Stimulated activated naive CD8-positive, alpha-beta T cell treated with anti-CD3 and anti-CD28 coated beads, Interleukin-15, Interleukin-2, amounts not matched to agents 100 U/mL and 50 U/mL, for 24 hours (primary cell): ENCODE data around the gene SERPINB1.
A peak's percentile ranks its signal among the peaks of the same experiment; 100 is the strongest.
"Not testable (repeated sequence)": the region's sequence is repeated elsewhere in the genome, so short reads cannot be mapped to it uniquely, and the experiment has no call there.

ENCODE experiments used
- ATAC-seq: fragments of 150-1000 bp; cut with Tn5 transposase; one replicate; pipeline ENCODE4 v1.10.0; 2021
- DNase-seq: peaks from one replicate; pipeline ENCODE4 v3.0.0; 2021

The SERPINB1 gene

GRCh38 chr6:2841264-2842138 is at the start of gene SERPINB1:
SERPINB1 (minus strand) TSS chr6:2841863; CDS start chr6:2840586, 1,277 bp downstream.
- DNase-seq (peak; percentile 89), ATAC-seq (peak; percentile 91)

DNA sequence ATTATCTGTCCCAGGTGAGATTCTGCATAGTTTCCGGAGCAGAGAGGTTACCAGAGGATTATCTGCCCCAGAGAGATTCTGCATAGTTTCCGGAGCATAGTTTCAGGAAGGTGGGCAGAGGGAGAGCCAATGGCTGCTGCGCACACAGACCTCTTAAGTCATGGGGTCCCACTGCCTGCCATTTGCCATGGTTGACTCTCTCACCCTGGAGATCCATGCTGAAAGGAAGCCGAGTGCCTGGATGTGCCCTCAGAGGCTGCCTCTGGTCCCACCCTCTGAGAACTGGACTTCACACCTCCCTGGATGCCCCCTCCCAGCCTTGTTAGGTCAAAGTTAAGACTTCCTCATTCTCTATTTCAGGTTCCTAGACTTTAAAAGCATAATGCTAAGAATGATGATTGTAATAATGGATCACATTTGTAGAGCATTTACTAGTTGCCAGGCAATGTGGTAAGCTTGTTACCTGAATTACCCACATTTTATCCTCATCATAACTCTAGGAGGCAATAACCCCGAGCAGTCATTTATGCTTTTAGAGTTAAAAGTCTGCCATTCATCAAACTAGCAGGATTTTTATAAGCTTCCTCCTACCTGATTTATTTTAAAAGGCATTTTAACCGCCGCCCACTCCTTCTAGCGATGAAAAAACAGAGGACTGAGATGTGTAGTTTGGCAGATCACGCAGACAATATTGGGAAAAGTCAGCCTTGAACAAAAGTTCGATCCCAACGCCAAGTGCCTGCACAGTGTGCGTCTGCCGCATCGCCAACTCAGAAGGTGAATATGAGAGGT is 49.5 kb upstream of the SERPINB1 start:
- no peak for DNase-seq
- ATAC-seq: no peak

GRCh38 chr6:2885967-2886735 is 44.5 kb upstream of the SERPINB1 start:
- ATAC-seq: peak; percentile 40
- DNase-seq: no peak

DNA sequence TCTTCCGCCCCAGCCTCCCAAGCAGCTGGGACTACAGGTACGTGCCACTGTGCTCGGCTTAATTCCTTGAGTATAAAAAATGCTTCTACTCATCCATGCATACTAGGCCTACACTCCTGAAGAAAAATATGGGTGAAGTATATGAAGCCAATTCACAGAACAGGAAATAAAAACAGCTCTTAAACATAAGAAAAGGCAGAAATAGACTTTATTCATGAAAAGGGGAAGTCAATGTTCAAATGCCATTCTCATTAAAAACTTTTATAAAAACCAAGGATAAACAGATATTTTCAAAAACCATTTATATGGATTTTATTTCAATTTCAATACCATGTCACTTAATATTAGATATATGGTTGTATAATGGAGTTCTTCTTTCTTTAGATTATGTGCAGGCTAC is 43.1 kb upstream of the SERPINB1 start:
- no peak for ATAC-seq
- no peak for DNase-seq

DNA sequence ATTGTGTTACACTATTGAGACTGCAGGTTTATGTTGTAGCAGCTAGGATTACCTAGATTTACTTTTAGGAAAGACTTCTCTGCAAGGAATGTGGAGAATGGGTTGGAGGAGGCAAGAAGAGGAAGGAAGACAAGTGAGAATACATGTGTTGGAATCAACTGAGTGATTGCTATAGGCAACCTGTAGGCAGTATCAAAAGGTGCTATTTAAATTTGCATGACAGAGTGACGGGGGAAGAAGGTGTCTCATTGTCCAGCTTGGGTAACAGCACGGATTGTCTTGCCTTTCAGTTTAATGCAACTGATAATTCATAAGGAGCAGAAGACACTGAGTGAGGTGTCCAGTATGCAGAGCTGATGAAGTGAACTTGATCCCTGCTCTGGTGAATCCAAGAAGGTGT is 42.0 kb upstream of the SERPINB1 start:
- ATAC-seq: no peak
- DNase-seq: no peak

DNA sequence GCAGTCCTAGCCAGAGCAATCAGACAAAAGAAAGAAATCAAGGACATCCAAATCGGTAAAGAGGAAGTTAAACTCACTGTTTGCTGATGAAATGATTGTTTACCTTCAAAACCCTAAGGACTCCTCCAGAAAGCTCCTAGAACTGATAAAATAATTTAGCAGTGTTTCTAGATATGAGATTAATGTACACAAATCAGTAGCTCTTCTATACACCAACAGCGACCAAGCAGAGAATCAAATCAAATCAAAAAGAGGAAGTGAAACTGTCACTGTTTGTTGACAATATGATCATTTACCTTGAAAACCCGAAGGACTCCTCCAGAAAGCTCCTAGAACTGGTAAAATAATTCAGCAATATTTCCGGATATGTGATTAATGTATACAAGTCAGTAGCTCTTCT is 39.8 kb upstream of the SERPINB1 start:
- ATAC-seq (no peak), DNase-seq (no peak)

- not testable (repeated sequence) for DNase-seq
Observed at GRCh38 chr6:2880156-2880555, 38.5 kb upstream of the SERPINB1 start.

GRCh38 chr6:2877960-2878359 is 36.3 kb upstream of the SERPINB1 start:
- no peak for ATAC-seq
- no peak for DNase-seq

More at GRCh38 chr6:2880156-2880555, 38.5 kb upstream of the SERPINB1 start:
- not testable (repeated sequence) for ATAC-seq

DNA sequence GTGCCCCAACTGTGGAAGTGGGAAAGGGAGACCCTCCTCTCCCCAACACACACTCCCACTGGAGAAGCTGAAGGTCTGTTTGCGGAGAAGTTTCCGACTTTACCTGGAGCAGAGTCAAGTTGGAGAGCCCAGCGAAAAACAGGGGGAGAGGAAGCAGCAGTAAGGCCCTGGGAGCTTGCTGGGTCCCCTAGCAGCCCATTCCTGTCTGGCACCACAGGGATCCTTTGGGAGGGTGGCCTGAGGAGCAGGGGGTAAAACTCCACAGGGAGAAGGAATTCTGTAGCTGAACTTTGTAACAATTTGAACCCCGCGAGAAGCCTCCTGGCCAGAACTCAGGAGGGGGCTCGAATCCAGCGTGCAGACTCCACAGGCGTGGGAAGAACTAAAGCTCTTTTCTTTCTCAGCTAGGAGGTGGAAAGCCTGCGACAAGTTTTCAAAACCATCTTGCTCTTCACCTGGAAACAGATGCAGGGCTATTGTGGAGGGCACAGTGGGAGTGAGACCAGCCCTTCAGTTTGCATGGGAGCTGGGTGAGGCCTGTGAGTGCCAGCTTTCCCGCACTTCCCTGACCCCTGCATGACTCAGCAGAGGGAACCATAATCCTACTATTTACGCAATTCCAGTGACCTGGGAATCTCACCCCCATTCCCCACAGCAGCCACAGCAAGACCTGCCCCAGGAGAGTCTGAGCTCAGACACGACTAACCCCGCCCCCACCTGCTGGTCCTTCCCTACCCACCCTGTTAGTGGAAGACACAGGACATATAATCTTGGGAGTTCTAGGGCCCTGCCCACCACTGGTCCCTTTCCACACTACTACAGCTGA is 35.6 kb upstream of the SERPINB1 start:
- DNase-seq (no peak), ATAC-seq (no peak)

DNA sequence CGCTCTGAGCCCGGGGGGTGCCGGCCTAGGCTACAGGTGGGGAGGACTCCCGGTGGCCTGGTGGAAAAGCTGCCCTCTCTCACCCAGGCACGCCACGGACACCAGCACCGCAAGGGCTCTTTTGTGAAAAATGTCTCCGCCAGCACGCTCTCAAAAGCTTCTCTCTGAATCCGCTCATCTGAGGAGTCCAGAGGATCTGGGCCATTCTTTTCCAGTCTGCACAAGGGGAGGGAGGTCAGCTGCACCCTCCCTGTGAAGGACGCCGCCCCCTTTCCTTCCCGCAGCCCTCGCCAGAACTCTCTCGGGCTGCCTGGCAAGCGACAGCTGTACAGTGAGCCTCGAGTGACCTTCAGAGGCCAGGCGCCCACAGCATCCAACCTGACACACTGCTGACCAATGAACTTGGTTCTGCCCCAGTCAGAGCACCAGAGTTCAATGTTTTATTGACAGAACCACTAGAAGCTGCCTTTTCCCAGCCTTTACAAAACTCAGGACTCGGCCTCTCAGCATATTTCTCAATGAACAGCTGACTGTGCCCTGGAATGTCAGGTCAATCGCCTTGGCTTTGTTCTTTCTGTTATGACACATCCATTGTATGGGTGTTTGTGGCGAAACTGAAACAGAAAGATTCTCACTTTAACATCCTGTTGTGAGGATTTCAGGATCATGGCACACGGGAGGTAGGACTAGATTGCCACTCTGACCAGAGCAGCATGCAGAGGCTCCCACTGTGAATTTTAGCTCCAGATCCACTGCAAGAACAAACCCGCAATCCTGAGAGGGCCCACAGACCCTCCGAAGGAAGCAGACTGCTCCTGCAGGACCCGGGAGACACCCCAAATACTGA is 34.8 kb upstream of the SERPINB1 start:
- DNase-seq (peak; percentile 56), ATAC-seq (peak; percentile 42)

- ATAC-seq (peak; percentile 41), DNase-seq (peak; percentile 58)
Observed at GRCh38 chr6:2875359-2876191, 33.9 kb upstream of the SERPINB1 start.

DNA sequence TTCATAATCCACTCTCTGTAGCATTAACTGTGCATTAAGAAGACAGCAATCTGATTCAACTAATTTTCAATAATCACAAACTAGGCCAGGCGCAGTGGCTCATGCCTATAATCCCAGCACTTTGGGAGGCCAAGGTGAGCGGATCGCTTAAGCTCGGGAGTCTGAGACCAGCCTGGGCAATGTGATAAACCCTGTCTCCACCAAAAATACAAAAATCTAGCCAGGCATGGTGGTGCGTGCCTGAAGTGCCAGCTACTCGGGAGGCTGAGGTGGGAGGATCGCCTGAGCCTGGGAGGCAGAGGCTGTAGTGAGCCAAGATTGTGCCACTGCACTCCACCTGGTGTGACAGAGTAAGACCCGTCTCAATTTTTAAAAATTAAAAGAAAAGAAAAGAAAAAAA is 32.0 kb upstream of the SERPINB1 start:
- no peak for ATAC-seq
- DNase-seq: no peak

DNA sequence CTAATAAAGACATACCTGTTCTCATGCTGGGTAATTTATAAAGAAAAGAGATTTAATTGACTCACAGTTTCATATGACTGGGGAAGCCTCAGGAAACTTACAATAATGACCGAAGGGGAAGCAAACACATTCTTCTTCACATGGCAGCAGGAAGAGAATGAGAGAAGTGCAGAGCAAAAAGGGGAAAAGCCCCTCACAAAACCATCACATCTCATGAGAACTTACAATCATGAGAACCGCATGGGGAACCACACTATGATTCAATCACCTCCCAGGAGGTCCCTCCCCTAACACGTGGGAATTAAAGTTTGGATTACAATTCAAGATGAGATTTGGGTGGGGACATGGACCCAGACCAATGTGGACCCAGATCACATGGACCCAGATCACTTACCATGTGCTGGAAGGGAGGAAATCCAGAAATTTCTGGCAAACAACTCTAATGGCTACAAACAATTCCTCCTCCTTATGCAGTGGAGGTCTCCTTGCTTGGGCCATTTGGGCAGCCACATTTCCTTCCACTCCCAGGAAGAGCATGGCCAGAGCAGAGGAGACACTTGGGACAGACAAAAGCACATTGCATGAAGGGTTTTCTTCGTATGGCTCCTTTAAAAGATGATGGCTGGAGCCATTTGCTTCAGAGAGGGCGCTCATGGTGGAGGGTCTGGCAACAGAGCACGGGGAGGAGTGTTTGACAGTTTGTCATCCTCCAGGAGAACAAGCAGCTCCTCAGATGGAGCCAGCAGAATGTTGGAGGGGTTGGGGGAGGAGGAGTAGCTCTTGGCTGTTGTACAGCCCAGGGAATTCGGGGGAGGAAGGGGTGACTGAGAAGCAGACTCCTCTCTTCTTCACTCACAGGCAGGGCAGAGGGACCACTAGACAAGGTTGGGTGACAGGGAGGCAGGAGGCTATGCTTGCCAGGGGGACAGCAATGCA is 31.0 kb upstream of the SERPINB1 start:
- ATAC-seq: no peak
- no peak for DNase-seq

GRCh38 chr6:2871953-2872352 is 30.3 kb upstream of the SERPINB1 start:
- DNase-seq (no peak), ATAC-seq (no peak)

- ATAC-seq (no peak), DNase-seq (no peak)
Observed at GRCh38 chr6:2871102-2871501, 29.4 kb upstream of the SERPINB1 start.

GRCh38 chr6:2870046-2870636 is 28.5 kb upstream of the SERPINB1 start:
- DNase-seq (no peak), ATAC-seq (no peak)

GRCh38 chr6:2868637-2869036 is 27.0 kb upstream of the SERPINB1 start:
- ATAC-seq (no peak), DNase-seq (no peak)
